NB4 (cell line): Measurements from ENCODE around the gene CABP7.

Experiments
- DNase-seq: peaks from one replicate; pipeline ENCODE4 v3.0.0; 2010; ENCODE audit warnings: low read depth
- H3K4me3 ChIP-seq: one replicate; pipeline ENCODE4 v1.5.1; 2011; ENCODE audit warnings: mild to moderate bottlenecking, low read depth, low read length, moderate library complexity
- MYC ChIP-seq: IDR thresholded peaks from 2 replicates; pipeline ENCODE4 v1.6.1; 2011; ENCODE audit warnings: low read depth, low read length
- POLR2A ChIP-seq: IDR thresholded peaks from 2 replicates; pipeline ENCODE4 v1.6.1; 2011; ENCODE audit warnings: mild to moderate bottlenecking; ENCODE audit not compliant: insufficient read length; ENCODE audit errors: extremely low read depth
- TF ChIP-seq, protein P1 (sequence below): IDR thresholded peaks from 2 replicates; pipeline ENCODE4 v1.6.1; 2011; ENCODE audit warnings: low read depth, low read length
- TF ChIP-seq, protein P2 (sequence below): IDR thresholded peaks from one replicate; pipeline ENCODE4 v1.5.1; 2012; ENCODE audit warnings: low read depth, low read length

The CABP7 gene

DNA sequence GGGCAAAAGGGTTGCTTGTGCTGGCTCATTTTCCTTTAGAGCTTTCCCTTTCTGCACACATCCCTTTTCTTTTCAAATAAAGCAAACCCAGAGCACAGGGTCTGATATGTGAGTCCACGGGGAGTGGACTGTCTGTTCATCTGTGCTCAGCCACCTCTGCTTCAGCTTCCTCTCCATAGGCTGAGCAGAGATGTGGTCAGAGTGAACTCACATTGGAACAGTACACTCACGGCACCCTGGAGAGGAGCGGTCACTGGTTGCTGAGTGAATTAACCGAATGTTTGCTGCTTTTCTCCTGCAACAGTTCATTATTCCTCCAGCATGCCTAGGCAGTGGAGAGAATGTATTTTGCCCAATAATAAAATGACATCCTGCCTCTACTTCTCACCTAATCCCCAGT, 36.3 kb upstream of the CABP7 start:
- TF ChIP-seq, protein P1, sequence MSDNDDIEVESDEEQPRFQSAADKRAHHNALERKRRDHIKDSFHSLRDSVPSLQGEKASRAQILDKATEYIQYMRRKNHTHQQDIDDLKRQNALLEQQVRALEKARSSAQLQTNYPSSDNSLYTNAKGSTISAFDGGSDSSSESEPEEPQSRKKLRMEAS: no peak
- TF ChIP-seq POLR2A (no peak), MYC (no peak)
- TF ChIP-seq, protein P2, sequence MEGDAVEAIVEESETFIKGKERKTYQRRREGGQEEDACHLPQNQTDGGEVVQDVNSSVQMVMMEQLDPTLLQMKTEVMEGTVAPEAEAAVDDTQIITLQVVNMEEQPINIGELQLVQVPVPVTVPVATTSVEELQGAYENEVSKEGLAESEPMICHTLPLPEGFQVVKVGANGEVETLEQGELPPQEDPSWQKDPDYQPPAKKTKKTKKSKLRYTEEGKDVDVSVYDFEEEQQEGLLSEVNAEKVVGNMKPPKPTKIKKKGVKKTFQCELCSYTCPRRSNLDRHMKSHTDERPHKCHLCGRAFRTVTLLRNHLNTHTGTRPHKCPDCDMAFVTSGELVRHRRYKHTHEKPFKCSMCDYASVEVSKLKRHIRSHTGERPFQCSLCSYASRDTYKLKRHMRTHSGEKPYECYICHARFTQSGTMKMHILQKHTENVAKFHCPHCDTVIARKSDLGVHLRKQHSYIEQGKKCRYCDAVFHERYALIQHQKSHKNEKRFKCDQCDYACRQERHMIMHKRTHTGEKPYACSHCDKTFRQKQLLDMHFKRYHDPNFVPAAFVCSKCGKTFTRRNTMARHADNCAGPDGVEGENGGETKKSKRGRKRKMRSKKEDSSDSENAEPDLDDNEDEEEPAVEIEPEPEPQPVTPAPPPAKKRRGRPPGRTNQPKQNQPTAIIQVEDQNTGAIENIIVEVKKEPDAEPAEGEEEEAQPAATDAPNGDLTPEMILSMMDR: no peak
- DNase-seq: no peak

DNA sequence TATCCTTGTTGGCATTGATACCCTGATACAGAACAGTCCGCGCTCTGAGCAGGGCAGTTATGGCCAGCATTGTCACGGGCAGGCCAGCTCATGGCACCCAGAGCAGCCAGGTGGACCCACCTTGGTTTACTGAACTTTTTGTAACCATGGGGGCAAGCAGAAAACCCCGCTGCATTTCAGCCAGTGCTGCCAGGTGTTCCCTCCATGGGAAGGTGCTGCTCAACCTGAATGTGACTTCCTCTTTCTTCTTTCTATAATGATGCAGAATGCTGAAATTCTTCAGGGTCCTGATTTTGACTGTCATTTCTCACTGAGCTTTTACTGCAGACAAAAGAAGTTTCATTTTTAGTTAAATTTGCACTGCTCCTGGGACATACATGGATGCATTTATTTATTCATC, 35.6 kb upstream of the CABP7 start:
- no peak for DNase-seq
- TF ChIP-seq, protein P1: no peak
- no peak for TF ChIP-seq MYC
- TF ChIP-seq POLR2A: no peak
- no peak overlapping the region for H3K4me3 ChIP-seq

More for the DNA sequence above, 36.3 kb upstream of the CABP7 start:
- H3K4me3 ChIP-seq: no peak overlapping the region

DNA sequence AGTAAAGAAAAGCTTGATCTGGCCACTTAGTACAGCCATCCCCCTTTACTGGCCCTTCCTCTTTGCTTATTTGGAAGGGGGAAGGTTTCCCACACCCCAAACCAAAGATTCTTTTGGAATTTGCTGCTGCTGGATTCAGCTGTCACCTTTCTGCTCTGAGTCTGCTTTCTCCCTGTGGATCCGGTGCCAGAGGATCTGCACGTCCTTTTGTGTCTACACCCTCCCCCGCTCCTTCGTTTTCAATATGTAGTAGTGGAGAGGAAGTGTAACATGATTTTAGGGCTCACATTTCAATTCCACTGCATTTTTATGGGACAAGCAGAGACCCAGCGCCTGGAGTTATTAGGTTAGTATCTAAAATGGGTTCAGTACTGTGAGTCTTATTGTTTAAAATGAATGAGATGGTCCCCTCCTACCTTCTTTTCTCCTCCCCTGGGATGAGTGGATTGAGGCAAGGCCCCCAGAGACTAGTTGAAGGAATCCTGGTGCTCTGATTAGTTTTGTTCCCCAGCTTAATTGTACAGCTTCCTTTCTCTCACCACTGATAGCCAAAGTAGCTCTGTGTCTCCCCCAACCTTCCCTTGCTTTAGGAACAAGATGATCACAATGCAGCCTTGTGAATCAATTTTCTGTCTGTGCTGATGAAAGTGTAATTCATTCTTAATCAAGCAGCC, 30.5 kb upstream of the CABP7 start:
- no peak overlapping the region for H3K4me3 ChIP-seq
- no peak for TF ChIP-seq MYC
- TF ChIP-seq, protein P2: no peak
- TF ChIP-seq, protein P1: no peak
- no peak for TF ChIP-seq POLR2A
- no peak for DNase-seq

DNA sequence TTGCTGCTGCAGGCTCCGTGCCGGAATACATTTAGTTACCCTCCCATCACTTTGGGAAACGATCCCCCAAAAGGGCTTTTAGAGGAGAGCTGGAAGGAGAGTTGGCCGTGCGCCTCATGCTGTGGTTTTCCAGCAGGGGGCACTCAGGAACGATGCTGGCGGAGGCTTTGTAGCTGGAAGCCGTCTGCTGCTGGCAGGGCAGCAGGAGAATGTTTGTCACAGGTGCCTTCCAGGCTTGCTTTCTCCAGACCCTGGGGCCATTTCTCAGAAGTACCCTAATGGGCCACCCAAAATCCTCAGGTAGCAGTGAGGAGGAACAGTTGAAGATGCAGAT, 30.0 kb upstream of the CABP7 start:
- no peak overlapping the region for H3K4me3 ChIP-seq
- TF ChIP-seq, protein P2: peak; percentile 67
- no peak for TF ChIP-seq POLR2A
- DNase-seq: peak; percentile 47

DNA sequence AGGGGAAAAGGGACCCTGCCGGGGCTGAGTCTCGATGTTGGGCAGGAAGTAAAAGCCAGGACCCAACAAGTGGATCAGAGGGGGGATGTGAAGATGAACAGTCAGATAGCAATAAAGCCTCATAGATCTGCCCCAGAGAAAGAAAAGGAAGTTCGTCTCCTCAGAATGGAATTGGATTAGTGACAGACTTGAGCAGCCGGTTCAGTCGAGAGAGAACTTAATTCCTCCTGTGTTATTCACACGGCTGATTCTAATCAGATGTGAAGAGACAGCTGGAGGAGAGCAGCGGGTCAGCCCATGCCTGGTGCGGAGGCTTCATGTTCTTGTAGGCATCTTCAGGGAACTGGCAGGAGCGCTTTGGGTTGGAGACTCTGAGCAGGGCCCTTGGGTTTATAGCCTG, 29.3 kb upstream of the CABP7 start:
- H3K4me3 ChIP-seq: no peak overlapping the region
- no peak for DNase-seq
- TF ChIP-seq, protein P1: no peak
- TF ChIP-seq MYC: no peak
- TF ChIP-seq POLR2A: no peak
- TF ChIP-seq, protein P2: no peak

DNA sequence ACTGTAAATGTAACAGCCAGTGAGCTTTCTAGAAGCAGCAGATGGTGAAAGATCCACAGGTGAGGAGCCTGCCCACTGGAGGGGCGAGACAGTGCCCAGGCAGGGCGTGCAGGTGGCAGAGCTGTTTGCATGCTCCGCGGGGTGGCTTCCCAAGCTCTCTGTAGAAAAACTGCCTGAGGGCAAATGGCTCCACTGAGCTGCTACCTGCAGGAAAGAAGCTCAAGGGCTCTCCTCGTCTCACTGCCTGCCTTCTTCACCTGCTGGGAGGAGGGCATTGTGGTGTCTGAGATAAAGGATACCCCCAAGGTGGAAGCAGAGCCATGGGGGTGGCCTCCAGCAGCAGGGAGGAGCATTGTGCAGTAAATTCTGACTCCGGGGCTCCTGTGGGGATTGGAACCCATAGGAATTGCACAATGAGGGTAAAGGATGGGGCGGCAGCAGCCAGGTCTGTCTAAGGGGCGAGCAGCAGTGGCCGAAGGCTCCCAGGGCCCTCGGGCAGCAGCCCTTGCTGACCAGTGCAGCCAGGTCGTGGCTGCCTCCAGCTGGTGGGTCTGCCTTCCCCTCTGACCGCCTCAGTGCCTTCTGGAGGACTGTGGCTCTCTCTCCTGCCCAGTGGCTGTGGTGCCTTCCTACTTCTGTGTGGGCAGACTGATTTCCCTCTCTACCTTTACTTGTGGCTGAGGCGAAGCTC, 28.0 kb upstream of the CABP7 start:
- H3K4me3 ChIP-seq: no peak overlapping the region
- TF ChIP-seq, protein P1: no peak
- TF ChIP-seq, protein P2: no peak
- no peak for TF ChIP-seq MYC
- TF ChIP-seq POLR2A: no peak
- DNase-seq: no peak
